ENCODE data around the gene ATP13A4. TPM values are rescaled to one million over a fixed set of nuclear protein-coding genes. Genes with fewer than 3 reads are reported as not detected.
A peak's percentile ranks its signal among the peaks of the same experiment; 100 is the strongest.

The ATP13A4 gene
- total and polyA plus RNA-seq, 2 donors (not counting 1 experiment from before 2014, with no cell fraction given): 1.7 to 6.4 TPM

- no peak for TF ChIP-seq EZH2 (IDR thresholded peaks at IDR 0.05; ENCODE audit: borderline replicate concordance, insufficient read depth, low read depth, low read length, poor library complexity, severe bottlenecking)
- no peak for TF ChIP-seq CTCF (IDR thresholded peaks at IDR 0.05)
- WGBS (ENCODE audit: insufficient coverage): 0% methylated on average over 1 of the region's 5 CpGs
- Histone ChIP-seq H4K20me1 (ENCODE audit: control insufficient read depth, insufficient read depth, low read length, poor library complexity, severe bottlenecking) (no peaks in the 10 kb centered on the region), H3K36me3 (replicated peaks in 1 of 2; ENCODE audit: control extremely low read depth in 1 of 2, control insufficient read depth in 1 of 2, extremely low read depth in 1 of 2, insufficient read depth in 2 of 2, low read length in 1 of 2) (no peaks in the 10 kb centered on the region), H3K4me1 (ENCODE audit: control insufficient read depth in 2 of 2, insufficient read depth in 2 of 2, low read length in 2 of 2) (peaks cover 0 to 3% of the 10 kb centered on the region in 2 donors), H3K79me2 (ENCODE audit: control insufficient read depth, insufficient read depth, low read length) (no peaks in the 10 kb centered on the region), H3K27ac (ENCODE audit: low read length in 2 of 2) (no peak overlapping the region), H3K4me3 (ENCODE audit: control extremely low read depth in 1 of 5, extremely low read depth in 1 of 5, insufficient read depth in 1 of 5, low read depth in 2 of 5, low read length in 4 of 5) (no peak overlapping the region), H3K9me3 (ENCODE audit: control extremely low read depth in 1 of 3, control insufficient read depth in 2 of 3, insufficient read depth in 1 of 3, low read length in 2 of 3) (no peaks in the 10 kb centered on the region), H3K4me2 (replicated peaks; ENCODE audit: low read depth, low read length, poor library complexity, severe bottlenecking) (no peak overlapping the region), H3K27me3 (replicated peaks in 1 of 4; ENCODE audit: control extremely low read depth in 1 of 4, control insufficient read depth in 3 of 4, insufficient read depth in 4 of 4, low read length in 3 of 4) (no peaks in the 10 kb centered on the region), H3K9ac (ENCODE audit: low read length) (no peak overlapping the region), H2AFZ (ENCODE audit: insufficient read depth, low read depth, low read length, poor library complexity, severe bottlenecking) (no peak overlapping the region)
- no peak for ATAC-seq (ENCODE audit: low read depth)
- ChIA-PET POLR2A (no interaction called here), CTCF (no interaction called here)
- Mint-ChIP-seq H3K4me1 (peaks cover 15% of the 10 kb centered on the region), H3K27ac (peak overlapping the region; percentile 59), H3K27me3 (no peaks in the 10 kb centered on the region), H3K9me3 (ENCODE audit: insufficient read depth) (no peaks in the 10 kb centered on the region), H3K4me3 (peak overlapping the region; percentile 40)
- DNase-seq: peak; percentile 7
- intact Hi-C loops (cut with micrococcal nuclease): no loop called here
Measured at GRCh38 chr3:193446965-193447602, 107.6 kb downstream of the ATP13A4 start.

- no peak overlapping the region for H3K27ac ChIP-seq (ENCODE audit: low read length in 2 of 2)
- H3K9me3 Mint-ChIP-seq (ENCODE audit: insufficient read depth): no peaks in the 10 kb centered on the region
- H3K4me1 ChIP-seq (ENCODE audit: control insufficient read depth in 2 of 2, insufficient read depth in 2 of 2, low read length in 2 of 2): no peaks in the 10 kb centered on the region
- no peaks in the 10 kb centered on the region for H3K4me1 Mint-ChIP-seq
- no peaks in the 10 kb centered on the region for H3K27me3 Mint-ChIP-seq
- H3K79me2 ChIP-seq (ENCODE audit: control insufficient read depth, insufficient read depth, low read length): no peaks in the 10 kb centered on the region
- H4K20me1 ChIP-seq (ENCODE audit: control insufficient read depth, insufficient read depth, low read length, poor library complexity, severe bottlenecking): no peaks in the 10 kb centered on the region
- no peak overlapping the region for H3K4me2 ChIP-seq (replicated peaks; ENCODE audit: low read depth, low read length, poor library complexity, severe bottlenecking)
- H3K9ac ChIP-seq (ENCODE audit: low read length): no peak overlapping the region
- no peak for TF ChIP-seq CTCF (IDR thresholded peaks at IDR 0.05)
- TF ChIP-seq EZH2 (IDR thresholded peaks at IDR 0.05; ENCODE audit: borderline replicate concordance, insufficient read depth, low read depth, low read length, poor library complexity, severe bottlenecking): no peak
- no peak overlapping the region for H3K4me3 Mint-ChIP-seq
- no peak for ATAC-seq (ENCODE audit: low read depth)
- H3K27ac Mint-ChIP-seq: no peak overlapping the region
- 80% methylated on average over 1 of the region's 2 CpGs for WGBS (ENCODE audit: insufficient coverage)
- H2AFZ ChIP-seq (ENCODE audit: insufficient read depth, low read depth, low read length, poor library complexity, severe bottlenecking): no peak overlapping the region
- POLR2A ChIA-PET: no interaction called here
- intact Hi-C loops (cut with micrococcal nuclease): no loop called here
- no peaks in the 10 kb centered on the region for H3K27me3 ChIP-seq (replicated peaks in 1 of 4; ENCODE audit: control extremely low read depth in 1 of 4, control insufficient read depth in 3 of 4, insufficient read depth in 4 of 4, low read length in 3 of 4)
- DNase-seq: no peak
- CTCF ChIA-PET: no interaction called here
- no peaks in the 10 kb centered on the region for H3K9me3 ChIP-seq (ENCODE audit: control extremely low read depth in 1 of 3, control insufficient read depth in 2 of 3, insufficient read depth in 1 of 3, low read length in 2 of 3)
- no peaks in the 10 kb centered on the region for H3K36me3 ChIP-seq (replicated peaks in 1 of 2; ENCODE audit: control extremely low read depth in 1 of 2, control insufficient read depth in 1 of 2, extremely low read depth in 1 of 2, insufficient read depth in 2 of 2, low read length in 1 of 2)
- no peak overlapping the region for H3K4me3 ChIP-seq (ENCODE audit: control extremely low read depth in 1 of 5, extremely low read depth in 1 of 5, insufficient read depth in 1 of 5, low read depth in 2 of 5, low read length in 4 of 5)
Measured at GRCh38 chr3:193439423-193439822, 115.3 kb downstream of the ATP13A4 start.
